Esophagus muscularis mucosa (tissue), 4 donors: Measurements from ENCODE around the gene LYPD5.

Source experiments
- EP300 ChIP-seq: sonication (generic); formaldehyde crosslinking; IDR thresholded peaks from one replicate; pipeline ENCODE4 v1.6.1; 2017; ENCODE audit warnings: antibody characterized with exemption
- POLR2AphosphoS5 ChIP-seq, 2 donors: sonication (generic); formaldehyde crosslinking; IDR thresholded peaks; one replicate each; pipeline ENCODE4 v1.6.1; 2017; ENCODE audit warnings: antibody characterized with exemption in 2 of 2
- TF ChIP-seq, protein P1 (sequence below), 3 experiments: fragments of 200-600 bp in 2 of 3; fragments of 450-650 bp in 1 of 3; sonication (generic) in 2 of 3; IDR thresholded peaks; one replicate each; pipeline ENCODE4 v1.5.1; 2017 to 2019; ENCODE audit warnings: antibody characterized with exemption in 3 of 3, mild to moderate bottlenecking in 2 of 3, moderate library complexity in 1 of 3

- TF ChIP-seq, protein P1, sequence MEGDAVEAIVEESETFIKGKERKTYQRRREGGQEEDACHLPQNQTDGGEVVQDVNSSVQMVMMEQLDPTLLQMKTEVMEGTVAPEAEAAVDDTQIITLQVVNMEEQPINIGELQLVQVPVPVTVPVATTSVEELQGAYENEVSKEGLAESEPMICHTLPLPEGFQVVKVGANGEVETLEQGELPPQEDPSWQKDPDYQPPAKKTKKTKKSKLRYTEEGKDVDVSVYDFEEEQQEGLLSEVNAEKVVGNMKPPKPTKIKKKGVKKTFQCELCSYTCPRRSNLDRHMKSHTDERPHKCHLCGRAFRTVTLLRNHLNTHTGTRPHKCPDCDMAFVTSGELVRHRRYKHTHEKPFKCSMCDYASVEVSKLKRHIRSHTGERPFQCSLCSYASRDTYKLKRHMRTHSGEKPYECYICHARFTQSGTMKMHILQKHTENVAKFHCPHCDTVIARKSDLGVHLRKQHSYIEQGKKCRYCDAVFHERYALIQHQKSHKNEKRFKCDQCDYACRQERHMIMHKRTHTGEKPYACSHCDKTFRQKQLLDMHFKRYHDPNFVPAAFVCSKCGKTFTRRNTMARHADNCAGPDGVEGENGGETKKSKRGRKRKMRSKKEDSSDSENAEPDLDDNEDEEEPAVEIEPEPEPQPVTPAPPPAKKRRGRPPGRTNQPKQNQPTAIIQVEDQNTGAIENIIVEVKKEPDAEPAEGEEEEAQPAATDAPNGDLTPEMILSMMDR (IDR thresholded peaks at IDR 0.05) = peak; percentile 27 to 53 (median 45)
- TF ChIP-seq POLR2AphosphoS5 (IDR thresholded peaks at IDR 0.05) (no peak), EP300 (no peak)
These were observed 7.8 kb upstream of the LYPD5 start for GRCh38 chr19:43809762-43810696.
